Frontal cortex (tissue), 4 donors: ENCODE measurements around the gene FOXQ1. TPM values are rescaled to one million over a fixed set of nuclear protein-coding genes. Genes with fewer than 3 reads are reported as not detected.
A peak's percentile ranks its signal among the peaks of the same experiment; 100 is the strongest.

ENCODE experiments used
- DNase-seq, 2 donors: peaks; one replicate each; pipeline ENCODE4 v3.0.0; 2012; ENCODE audit warnings: low spot score in 2 of 2
- FAIRE-seq: peaks from 2 replicates; lab custom pipeline; 2012; peaks lifted over from hg19 to GRCh38; lab: Jason Lieb, UNC
- total RNA-seq: library from RNA; depleted of rRNA; stranded (reverse); fragments of >200 nt; gene quantifications from one replicate; pipeline ENCODE4 v1.2.3, GENCODE V29; 2014
- donor health status: control.
- donor health status: control.
- donor health status: control.

FOXQ1 gene
- total RNA-seq, 1 donor from 2014 or later, result 1.2 TPM

GRCh38 chr6:1290086-1290485 is 21.8 kb upstream of the FOXQ1 start:
- no peak for DNase-seq
- FAIRE-seq, result no peak

GRCh38 chr6:1290805-1291204 is 21.1 kb upstream of the FOXQ1 start:
- FAIRE-seq, result no peak
- DNase-seq, result no peak

- FAIRE-seq, result no peak
Observed at GRCh38 chr6:1291381-1291780, 20.5 kb upstream of the FOXQ1 start.

GRCh38 chr6:1295420-1295819 is 16.5 kb upstream of the FOXQ1 start:
- FAIRE-seq, result no peak
- no peak for DNase-seq

More at GRCh38 chr6:1291381-1291780, 20.5 kb upstream of the FOXQ1 start:
- no peak for DNase-seq

GRCh38 chr6:1296079-1296478 is 15.8 kb upstream of the FOXQ1 start:
- no peak for FAIRE-seq

GRCh38 chr6:1296542-1296941 is 15.4 kb upstream of the FOXQ1 start:
- FAIRE-seq, result no peak

More at GRCh38 chr6:1296079-1296478, 15.8 kb upstream of the FOXQ1 start:
- DNase-seq, result no peak

GRCh38 chr6:1297746-1298145 is 14.2 kb upstream of the FOXQ1 start:
- no peak for DNase-seq
- no peak for FAIRE-seq

More at GRCh38 chr6:1296542-1296941, 15.4 kb upstream of the FOXQ1 start:
- no peak for DNase-seq

- no peak for FAIRE-seq
- no peak for DNase-seq
Observed at GRCh38 chr6:1298768-1299167, 13.1 kb upstream of the FOXQ1 start.

GRCh38 chr6:1306133-1306532 is 5.8 kb upstream of the FOXQ1 start:
- DNase-seq (no peak), FAIRE-seq (no peak)

GRCh38 chr6:1309366-1309765 is 2.5 kb upstream of the FOXQ1 start:
- no peak for DNase-seq
- no peak for FAIRE-seq

GRCh38 chr6:1310628-1311399 is 1.1 kb upstream of the FOXQ1 start:
- FAIRE-seq, result no peak
- DNase-seq, result peak in 1 of 2 donors; percentile 41

- FAIRE-seq (no peak), DNase-seq (no peak)
Observed at GRCh38 chr6:1312203-1312472, 240 bp downstream of the FOXQ1 start.

- FAIRE-seq (no peak), DNase-seq (peak in 1 of 2 donors; percentile 40)
Observed at GRCh38 chr6:1312473-1313367, 822 bp downstream of the FOXQ1 start.

GRCh38 chr6:1313384-1313766 is 1.5 kb downstream of the FOXQ1 start:
- FAIRE-seq (no peak), DNase-seq (peak in 1 of 2 donors; percentile 28)

- FAIRE-seq (no peak), DNase-seq (peak; percentile 48 to 62)
Observed at GRCh38 chr6:1313767-1314503, 2.0 kb downstream of the FOXQ1 start.

- no peak for FAIRE-seq
- DNase-seq, result peak in 1 of 2 donors; percentile 28
Observed at GRCh38 chr6:1314617-1315016, 2.7 kb downstream of the FOXQ1 start.

GRCh38 chr6:1315201-1315559 is 3.3 kb downstream of the FOXQ1 start:
- FAIRE-seq, result no peak
- peak in 1 of 2 donors; percentile 26 for DNase-seq

- DNase-seq, result peak in 1 of 2 donors; percentile 29
- no peak for FAIRE-seq
Observed at GRCh38 chr6:1315560-1316386, 3.9 kb downstream of the FOXQ1 start.

- no peak for FAIRE-seq
Observed at GRCh38 chr6:1316489-1316971, 4.6 kb downstream of the FOXQ1 start.

More at GRCh38 chr6:1316489-1316971, 4.6 kb downstream of the FOXQ1 start:
- DNase-seq, result no peak
